ENCODE measurements around the gene ADAMTS18.

GRCh38 chr16:77467821-77468335 lies 33.0 kb upstream of the ADAMTS18 start:
- TF ChIP-seq, protein P1, sequence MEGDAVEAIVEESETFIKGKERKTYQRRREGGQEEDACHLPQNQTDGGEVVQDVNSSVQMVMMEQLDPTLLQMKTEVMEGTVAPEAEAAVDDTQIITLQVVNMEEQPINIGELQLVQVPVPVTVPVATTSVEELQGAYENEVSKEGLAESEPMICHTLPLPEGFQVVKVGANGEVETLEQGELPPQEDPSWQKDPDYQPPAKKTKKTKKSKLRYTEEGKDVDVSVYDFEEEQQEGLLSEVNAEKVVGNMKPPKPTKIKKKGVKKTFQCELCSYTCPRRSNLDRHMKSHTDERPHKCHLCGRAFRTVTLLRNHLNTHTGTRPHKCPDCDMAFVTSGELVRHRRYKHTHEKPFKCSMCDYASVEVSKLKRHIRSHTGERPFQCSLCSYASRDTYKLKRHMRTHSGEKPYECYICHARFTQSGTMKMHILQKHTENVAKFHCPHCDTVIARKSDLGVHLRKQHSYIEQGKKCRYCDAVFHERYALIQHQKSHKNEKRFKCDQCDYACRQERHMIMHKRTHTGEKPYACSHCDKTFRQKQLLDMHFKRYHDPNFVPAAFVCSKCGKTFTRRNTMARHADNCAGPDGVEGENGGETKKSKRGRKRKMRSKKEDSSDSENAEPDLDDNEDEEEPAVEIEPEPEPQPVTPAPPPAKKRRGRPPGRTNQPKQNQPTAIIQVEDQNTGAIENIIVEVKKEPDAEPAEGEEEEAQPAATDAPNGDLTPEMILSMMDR (IDR thresholded peaks at IDR 0.05; ENCODE audit: insufficient read depth, low read depth, low read length), result no peak
- TF ChIP-seq EZH2 (IDR thresholded peaks at IDR 0.05; ENCODE audit: insufficient read depth, low read length), result no peak
